ENCODE data around the gene SMPDL3B.

- TF ChIP-seq YY1 (IDR thresholded peaks at IDR 0.05; ENCODE audit: insufficient read depth, insufficient read length), result no peak
- no peak for TF ChIP-seq ZNF274 (IDR thresholded peaks at IDR 0.05; ENCODE audit: low read depth, low read length)
Measured at GRCh38 chr1:27967106-27967883, 32.5 kb downstream of the SMPDL3B start.

All from NT2/D1 (cell line).